Measurements from ENCODE around the gene C20orf144.

Gene C20orf144

DNA sequence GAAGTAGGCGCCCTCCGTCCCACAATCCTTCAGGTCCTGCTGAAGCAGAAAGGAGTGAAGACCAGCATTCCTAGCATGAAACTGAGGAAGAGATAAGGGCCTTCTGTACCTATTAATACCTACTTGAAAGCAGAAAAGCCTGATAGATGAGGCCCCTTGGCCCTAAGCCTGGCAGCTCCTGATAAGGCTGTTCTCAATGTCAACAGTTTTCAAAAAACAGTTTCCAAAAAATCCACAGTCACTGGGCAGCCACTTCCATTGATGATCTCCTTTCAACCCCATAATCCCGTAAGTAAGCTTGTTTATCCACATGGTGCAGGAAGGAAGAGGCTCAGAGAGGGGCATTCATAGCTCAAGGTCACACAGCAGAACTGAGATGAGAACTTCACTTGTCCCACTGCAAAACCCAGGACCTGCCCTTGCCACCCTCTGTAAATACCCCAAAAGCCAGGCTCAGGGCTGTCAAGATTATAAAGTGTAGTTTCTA, 26.9 kb downstream of the C20orf144 start:
- DNase-seq (ENCODE audit: extremely low read depth, low read depth), result no peak
- H3K4me3 ChIP-seq (replicated peaks; ENCODE audit: low read depth, low read length), result no peak overlapping the region
- TF ChIP-seq, protein P1, sequence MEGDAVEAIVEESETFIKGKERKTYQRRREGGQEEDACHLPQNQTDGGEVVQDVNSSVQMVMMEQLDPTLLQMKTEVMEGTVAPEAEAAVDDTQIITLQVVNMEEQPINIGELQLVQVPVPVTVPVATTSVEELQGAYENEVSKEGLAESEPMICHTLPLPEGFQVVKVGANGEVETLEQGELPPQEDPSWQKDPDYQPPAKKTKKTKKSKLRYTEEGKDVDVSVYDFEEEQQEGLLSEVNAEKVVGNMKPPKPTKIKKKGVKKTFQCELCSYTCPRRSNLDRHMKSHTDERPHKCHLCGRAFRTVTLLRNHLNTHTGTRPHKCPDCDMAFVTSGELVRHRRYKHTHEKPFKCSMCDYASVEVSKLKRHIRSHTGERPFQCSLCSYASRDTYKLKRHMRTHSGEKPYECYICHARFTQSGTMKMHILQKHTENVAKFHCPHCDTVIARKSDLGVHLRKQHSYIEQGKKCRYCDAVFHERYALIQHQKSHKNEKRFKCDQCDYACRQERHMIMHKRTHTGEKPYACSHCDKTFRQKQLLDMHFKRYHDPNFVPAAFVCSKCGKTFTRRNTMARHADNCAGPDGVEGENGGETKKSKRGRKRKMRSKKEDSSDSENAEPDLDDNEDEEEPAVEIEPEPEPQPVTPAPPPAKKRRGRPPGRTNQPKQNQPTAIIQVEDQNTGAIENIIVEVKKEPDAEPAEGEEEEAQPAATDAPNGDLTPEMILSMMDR (IDR thresholded peaks at IDR 0.05; ENCODE audit: low read depth, low read length, missing control alignments), result no peak

DNA sequence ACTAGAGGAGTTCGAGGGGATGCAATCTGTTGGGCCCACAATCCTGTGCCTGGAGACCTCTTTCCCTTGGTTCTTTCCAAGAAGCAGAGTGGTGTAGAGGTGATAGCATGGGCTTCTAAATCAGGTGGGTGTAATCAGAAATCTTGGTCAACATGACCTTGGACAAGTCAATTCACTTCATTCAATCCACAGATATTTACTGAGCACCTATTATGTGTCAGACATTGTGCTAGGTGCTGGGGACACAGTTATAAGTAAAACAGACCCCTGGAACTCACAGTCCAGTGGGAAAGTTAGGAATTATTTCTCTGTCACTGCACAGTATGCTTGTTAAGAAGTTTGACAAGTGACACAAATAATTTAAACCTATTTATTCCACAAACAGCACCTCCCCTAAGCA, 27.4 kb downstream of the C20orf144 start:
- H3K4me3 ChIP-seq (replicated peaks; ENCODE audit: low read depth, low read length), result no peak overlapping the region
- TF ChIP-seq, protein P1 (IDR thresholded peaks at IDR 0.05; ENCODE audit: low read depth, low read length, missing control alignments), result no peak

DNA sequence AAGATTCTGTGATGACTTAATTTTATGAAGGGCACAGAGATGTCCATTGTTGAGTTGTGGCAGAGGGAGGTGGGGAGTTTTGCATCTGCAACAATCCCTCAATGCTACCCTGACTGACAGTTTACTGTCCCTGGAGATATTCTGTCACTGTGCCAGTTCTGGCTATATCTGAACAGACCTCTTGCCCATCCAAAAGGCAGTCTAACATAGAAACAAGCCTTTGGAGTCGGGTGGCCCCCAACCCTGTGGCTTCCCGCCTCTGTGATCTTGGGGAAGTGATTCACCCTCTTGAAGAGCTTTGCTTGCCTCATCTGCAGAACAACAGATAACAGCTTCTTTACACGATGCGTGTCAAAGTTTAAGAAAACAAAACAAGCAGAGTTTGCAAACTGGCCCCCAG, 27.8 kb downstream of the C20orf144 start:
- DNase-seq (ENCODE audit: extremely low read depth, low read depth), result no peak
- TF ChIP-seq, protein P1 (IDR thresholded peaks at IDR 0.05; ENCODE audit: low read depth, low read length, missing control alignments), result no peak
- H3K4me3 ChIP-seq (replicated peaks; ENCODE audit: low read depth, low read length), result no peak overlapping the region

More for the DNA sequence above, 27.4 kb downstream of the C20orf144 start:
- DNase-seq (ENCODE audit: extremely low read depth, low read depth), result no peak

DNA sequence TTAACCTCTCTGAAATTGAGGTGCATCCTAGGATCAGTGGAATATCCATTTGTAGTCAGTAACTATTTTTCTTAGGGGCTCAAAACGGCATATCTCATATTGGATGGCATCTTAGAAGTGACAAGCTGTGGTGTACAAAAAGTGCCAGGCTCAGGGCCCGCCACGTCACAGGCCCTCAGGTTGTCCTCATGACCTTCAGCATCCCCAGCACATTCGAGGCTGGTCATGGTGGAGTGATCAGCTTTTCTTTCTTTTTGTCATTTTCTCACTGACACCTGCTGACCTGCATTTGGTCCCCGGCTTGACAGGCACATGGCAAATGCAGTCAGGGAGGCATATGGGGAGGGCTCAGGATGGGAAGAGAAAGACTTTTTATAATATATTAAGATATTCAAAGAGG, 31.2 kb downstream of the C20orf144 start:
- H3K4me3 ChIP-seq (replicated peaks; ENCODE audit: low read depth, low read length), result no peak overlapping the region
- TF ChIP-seq, protein P1 (IDR thresholded peaks at IDR 0.05; ENCODE audit: low read depth, low read length, missing control alignments), result no peak
- no peak for DNase-seq (ENCODE audit: extremely low read depth, low read depth)

DNA sequence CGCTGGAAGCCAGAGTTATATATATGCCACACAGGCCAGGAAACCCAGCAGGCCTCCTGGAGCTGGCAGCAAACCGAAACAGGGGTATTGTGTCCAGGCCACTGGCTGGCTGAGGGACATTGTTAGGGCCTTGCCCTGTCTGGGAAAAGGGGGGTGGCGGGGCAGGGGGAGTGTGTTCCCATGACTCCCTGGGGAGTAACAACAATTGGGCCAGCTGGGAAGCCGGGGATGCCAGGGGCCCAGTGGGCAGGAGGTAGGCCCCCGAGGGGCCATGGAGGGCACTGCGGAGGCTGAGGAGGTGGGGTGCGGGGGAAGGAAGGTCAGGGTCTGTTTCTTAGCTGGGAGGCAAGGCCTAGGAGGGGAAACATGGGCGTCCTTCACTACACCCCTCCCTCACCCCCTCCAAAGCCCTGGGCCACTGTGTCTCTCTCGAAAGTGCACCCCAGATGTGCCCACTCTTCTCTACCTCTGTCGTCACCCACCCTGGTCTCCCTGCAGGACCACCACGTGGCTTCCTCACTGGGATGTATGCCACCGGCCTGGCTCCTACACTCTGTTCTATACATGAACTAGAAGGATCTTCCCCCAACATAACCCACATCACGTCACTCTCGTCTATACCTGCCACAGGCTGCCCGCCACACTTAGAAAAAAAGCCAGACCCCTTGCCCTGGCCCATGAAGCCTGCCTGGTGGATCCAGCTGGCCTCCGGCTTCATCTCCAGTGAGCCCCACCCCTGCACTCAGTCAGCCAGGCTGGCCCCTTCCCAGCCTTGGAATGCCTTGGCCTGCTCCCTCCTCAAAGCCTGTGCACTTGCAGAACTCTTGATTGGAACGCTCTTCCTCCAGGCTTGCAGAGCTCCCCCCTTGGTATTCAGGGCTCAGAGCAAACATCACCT, 31.9 kb downstream of the C20orf144 start:
- H3K4me3 ChIP-seq (replicated peaks; ENCODE audit: low read depth, low read length), result no peak overlapping the region
- no peak for DNase-seq (ENCODE audit: extremely low read depth, low read depth)
- TF ChIP-seq, protein P1 (IDR thresholded peaks at IDR 0.05; ENCODE audit: low read depth, low read length, missing control alignments), result no peak

DNA sequence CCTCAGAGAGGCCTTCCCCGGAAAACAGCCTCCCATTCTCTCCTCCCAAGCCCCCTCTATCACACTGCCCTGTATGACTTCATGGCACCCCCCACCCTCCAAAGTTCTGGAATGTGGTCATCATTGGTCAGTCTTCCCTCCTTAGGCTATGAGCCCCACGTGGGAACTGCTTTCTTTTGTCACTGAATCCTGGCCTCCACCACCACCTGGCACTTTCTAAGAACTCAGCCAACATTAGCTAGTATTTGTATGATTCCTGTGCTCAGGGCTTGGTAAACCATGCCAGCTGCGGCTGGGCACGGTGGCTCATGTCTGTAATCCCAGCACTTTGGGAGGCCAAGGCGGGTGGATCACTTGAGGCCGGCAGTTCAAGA, 32.5 kb downstream of the C20orf144 start:
- H3K4me3 ChIP-seq (replicated peaks; ENCODE audit: low read depth, low read length), result no peak overlapping the region
- TF ChIP-seq, protein P1 (IDR thresholded peaks at IDR 0.05; ENCODE audit: low read depth, low read length, missing control alignments), result no peak
- no peak for DNase-seq (ENCODE audit: extremely low read depth, low read depth)
